GM21360 (cell line): ENCODE measurements around the gene NPC2.
"Not testable (repeated sequence)": the region's sequence is repeated elsewhere in the genome, so short reads cannot be mapped to it uniquely, and the experiment has no call there.

Experiments used
- ATAC-seq: cut with Tn5 transposase; IDR thresholded peaks from one replicate; pipeline ENCODE4 v1.9.1; 2021; ENCODE audit warnings: mild to moderate bottlenecking, moderate library complexity; ENCODE audit not compliant: unreplicated experiment

Gene NPC2

DNA sequence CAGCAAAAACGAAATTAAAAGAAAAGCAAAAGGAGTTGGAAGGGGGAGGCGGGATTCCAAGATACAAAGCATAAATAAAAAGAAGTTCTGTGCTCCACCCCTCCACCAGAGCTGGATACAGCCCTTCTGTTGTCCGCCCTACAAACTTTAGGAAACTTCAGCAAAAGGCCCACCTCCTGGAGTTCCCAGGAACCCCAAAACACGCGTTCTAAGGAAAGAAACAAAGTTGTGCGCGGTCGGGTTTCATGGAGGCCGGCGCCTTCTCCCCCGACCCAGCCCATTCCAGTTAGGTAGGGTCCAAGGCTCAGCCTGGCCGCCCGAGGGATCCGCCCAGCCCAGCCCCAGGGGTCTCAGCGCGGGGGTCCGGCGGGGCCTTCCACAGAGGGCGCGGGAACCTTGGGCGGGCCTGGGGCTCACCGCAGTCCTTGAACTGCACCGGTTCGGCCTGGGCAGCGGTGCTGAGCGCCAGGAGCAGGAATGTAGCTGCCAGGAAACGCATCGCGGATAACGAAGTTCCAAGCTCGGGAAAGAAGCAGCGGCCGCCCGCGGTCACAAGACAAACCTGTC is at the start of gene NPC2:
NPC2 (minus strand) TSS at position 530 of the 567 bp plus-strand sequence; CDS start at position 499, 31 bp downstream.
- ATAC-seq = peak; percentile 8

DNA sequence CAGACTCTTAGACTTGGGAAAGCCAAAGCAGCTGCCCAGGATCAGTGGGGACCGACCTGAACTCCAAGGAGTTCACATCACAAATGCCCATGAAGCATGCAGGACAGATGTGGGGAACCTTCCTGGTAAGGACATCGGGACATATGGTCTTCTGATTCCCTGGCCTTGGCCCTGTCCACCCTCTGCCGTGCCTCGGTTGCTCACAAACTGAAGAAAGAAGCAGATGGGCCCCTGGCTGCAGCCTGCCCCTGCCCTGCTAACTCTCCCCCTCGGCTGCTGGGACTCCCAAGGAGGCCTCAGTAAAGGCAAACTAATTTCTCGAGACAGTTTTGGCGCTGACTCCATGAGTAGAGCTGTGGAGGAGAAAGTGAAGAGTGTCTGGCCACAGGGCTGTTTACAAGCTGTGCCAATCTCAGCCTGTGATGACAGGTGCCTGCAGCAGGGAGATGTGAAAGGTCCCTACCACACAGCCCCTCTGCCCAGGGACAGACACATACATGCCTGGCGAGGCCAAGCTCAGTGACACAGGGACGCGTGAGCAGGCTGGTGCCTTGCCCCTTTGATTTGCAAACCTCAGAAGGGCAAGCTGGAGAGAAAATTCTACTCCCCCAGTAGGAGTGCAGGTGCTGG is 49.1 kb upstream of the NPC2 start:
- no peak for ATAC-seq

DNA sequence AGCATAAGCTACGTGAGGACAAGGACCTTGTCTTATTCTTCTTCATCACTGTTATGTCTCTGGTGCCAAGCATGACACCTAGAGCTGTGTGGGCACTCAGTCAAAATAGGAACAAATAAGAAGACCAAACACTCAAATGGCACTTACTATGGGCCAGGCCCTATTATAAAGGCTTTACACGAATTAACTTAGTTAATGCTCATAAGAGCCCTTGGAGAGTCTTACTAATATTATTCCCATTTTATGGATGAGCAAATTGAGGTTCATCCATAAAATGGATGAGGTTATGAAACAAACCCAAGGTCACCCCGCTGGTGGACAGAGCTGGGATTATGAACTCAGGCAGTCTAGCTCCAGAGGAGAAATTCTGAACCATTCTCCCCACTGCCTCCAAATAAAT is 48.1 kb upstream of the NPC2 start:
- ATAC-seq = no peak

DNA sequence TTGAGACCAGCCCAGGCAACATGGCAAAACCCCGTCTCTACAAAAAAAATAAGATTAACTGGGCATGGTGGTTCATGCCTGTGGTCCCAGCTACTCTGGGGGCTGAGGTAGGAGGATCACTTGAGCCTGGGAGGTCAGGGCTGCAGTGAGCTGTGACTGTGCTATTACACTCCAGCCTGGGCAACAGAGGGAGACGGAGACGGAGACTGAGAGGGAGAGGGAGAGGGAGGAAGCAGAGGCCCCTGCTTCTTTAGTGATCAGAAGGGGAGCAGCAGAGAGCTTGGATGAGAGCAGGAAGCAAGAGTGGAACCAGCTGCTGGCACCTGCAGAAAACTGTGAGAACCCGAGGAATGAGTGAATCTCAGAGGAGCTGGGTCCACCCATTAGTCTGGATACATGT is 46.4 kb upstream of the NPC2 start:
- no peak for ATAC-seq

DNA sequence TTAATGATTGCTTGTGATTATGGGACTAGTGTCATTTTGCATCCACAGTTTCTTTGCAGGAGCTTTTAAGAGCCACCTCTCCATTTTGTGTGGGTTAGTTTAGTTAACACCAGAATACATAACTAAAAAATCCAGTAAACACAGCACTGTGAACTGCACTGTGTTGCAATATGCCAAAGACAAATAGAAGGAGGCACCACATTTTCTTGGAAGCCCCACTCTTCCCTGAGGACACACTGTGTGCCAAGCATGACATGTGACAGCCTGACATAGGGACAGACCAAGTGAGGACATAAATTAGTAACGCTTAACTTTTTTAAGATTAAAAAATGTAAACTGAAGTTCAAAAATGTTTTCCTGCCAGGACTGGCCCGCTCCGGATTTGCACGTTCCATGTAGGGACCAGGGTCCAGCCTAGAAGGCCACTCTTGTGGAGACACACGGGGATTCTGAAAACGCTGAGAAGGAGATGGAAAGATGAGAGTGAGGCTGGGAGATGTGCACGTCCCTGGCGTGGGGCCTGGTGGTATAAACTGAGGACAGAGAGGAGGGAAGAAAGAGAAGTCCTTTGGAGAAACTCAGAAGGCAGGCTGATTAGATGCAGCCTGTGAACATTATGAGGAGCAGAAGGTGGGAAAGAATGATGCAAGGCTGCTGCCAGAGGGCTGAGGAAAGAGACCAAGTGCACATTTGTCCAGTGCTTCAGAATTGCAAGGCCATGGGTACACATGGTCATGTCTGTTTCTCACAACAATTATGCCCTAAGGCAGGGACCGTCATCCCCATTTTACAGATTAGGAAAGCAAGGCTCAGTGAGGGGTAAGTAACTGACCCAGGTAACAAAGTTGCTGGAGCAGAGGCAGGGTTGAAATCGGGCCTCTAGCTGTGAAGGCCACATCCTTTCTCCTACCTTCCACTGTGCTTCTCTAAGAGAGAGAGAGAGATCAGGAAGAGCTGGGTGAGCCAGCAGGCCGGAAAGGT is 45.6 kb upstream of the NPC2 start:
- ATAC-seq = no peak

DNA sequence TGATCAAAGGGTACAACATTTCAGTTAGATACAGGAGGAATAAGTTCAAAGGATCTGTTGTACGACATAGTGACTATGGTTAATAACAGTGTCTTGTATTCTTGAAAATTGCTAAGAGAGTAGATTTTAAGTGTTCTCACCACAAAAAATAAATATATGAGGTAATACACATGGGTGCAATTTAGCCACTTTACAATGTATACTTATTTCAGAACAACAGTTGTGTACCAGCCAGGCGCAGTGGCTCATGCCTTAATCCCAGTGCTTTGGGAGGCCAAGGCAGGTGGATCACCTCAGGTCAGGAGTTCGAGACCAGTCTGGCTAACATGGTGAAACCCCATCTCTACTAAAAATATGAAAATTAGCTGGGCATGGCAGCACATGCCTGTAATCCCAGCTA is 43.2 kb upstream of the NPC2 start:
- not testable (repeated sequence) for ATAC-seq

DNA sequence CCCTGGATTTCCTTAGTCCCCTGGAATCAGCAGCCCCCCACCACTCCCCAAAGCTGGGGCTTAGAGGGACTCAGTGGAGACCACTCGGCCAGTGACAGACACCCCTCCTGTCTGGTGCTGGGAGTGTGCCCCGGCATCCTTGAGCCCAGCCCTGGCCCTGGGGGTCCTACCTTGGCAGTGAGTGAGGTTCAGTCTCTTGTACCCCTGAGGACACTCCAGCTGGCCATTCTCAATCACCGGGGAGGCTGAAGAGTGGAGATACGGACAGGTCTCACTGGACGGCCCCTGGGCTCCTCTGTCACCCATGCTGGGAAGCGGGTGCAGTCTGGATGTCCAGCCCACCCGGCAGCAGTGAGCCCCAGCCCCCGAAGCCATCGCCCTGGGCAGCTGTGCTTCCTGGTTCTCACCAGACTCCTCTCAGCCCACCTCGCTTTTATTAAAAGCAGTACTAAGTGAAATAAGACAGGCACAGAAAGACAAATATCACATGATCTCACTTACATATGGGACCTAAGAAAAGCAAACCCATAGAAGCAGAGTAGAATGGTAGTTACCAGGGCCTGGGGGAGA is 42.7 kb upstream of the NPC2 start:
- ATAC-seq = no peak

DNA sequence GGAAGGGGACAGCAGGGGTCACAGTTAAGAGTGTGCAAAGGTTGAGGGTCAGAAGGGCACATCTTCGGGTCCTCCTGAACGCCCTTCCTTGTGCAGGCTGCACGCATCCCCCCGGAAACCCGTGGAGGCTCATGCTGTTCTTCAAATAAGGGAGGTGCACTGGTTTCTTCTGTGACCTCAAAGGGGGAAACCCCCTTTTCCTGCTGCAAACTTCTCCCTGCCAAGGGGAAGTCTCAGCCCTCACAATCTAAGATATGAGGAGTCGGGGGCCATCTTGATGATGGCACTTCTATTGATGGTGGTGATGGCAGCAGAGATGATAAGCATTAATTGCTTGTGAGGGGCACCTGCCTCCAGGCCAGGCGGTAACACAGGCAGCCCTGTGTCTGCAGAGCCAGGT is 40.5 kb upstream of the NPC2 start:
- ATAC-seq = no peak

DNA sequence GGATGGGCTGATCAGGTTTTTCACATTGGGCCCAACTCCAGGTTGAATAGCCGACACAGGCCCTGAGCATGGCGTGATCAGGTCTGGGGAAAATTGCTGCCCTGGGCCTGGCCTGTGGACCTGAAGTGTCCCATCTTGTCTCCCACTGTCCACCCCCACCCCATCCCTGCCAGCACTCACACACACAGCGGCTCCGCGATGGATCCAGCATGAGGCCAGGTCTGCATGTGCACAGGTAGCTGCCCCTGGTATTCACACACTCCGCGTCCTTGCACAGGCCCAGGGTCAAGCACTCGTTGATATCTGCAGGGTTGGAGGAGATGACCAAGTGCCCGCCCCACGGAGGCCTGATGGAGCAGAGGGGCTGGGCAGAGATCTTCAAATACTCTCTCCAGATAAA is 39.1 kb upstream of the NPC2 start:
- no peak for ATAC-seq

DNA sequence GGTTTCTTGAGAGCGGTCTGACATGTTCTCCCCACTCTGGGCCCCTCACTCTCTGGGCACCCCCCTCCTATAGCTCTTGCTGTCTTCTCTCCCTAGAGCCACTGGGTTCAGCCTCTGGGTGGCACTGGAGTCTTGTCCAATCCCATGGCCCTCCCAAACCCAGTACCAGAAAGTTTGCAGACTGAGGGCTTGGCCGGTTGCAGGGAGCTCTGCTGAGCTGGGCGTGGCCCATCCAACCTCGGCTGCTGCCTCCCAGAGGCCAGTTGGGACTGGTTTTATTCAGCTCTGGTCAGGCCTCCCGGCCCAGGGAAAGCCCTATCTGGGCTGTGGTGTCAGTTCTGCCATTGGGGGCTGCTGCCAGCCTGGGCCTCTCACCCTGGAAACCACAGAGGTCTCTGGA is 38.4 kb upstream of the NPC2 start:
- no peak for ATAC-seq

DNA sequence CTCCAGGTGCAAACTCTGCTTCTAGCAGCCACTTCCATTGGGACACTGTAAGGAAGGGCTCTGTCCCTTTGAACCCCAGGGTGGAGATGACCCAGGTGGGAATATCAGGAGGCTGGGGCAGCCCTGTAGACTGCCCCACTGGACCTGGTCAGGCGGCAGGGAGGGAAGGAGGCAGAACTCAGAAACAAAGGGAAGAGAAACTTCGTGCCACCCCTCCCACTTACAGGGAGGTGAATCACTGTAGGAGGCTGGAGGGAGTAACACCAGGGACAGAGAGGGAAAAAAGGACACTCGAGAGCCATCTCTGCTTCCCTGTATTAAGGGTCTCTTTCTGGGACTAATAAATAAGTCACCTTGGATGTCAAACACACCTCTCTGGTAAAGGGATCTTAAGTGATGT is 37.9 kb upstream of the NPC2 start:
- ATAC-seq = no peak

DNA sequence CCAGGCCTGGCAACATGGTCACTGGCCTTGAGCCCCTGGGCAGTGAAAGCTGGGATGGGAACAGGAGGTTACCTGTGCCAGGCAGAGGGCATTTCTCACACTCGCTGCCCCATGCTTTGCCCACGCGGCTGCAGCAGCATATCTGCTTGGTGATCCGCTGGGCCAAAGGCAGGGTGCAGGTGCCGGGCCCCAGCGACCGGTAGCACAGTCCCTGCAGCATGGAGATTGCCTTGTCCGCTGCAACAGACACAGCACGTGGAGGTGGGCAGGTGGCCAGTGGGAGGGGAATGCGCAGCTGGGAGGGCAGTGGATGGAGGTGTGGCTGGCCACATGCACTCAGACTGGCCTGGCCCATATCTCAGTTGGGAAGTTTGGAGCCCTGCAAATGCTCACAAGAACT is 35.8 kb upstream of the NPC2 start:
- no peak for ATAC-seq

DNA sequence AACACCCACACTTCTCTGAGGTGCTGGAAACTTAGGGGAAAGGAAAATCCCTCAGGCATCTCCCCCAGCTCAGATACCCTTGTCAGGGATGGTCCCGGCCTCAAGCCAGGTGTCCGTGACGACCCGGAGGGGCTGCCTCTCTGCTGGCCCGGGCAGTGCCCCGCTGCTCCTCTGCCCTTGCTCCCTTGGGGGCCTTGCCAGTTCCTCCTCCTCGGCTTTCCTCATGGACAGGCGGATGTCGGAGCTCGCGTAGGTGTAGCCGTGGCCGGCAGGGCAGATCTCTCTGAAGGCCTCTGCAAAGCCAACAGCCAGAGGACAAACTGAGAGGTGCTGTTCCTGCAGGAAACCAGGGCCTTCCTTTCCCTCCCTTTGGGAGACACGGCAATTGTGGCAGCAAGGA is 35.3 kb upstream of the NPC2 start:
- ATAC-seq = no peak

DNA sequence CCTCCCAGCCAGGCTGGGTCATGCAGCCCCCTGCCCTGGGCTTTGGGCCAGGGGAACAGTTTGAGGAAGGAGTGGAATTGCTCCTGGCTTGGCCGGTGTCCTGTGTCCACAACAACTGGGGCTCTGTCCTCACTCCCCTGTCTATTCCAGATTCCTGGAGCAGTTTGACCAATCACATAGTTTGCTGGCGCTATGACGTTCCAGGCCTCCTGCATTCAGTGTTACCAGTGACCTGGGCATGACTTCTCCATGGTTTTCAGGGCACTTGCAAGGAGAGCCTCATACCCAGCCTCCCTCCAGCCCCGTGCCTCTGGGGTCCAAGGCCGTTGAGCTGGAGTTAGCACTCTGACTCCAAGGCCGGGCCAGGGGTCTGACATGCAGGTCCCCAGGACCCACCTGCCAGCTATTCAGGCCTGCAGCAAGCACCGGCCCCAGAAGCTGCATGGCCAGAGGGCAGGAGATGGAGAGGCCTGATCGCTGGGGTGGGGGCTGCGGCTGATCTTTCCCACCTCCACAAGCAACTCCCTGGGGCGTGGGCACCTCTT is 34.7 kb upstream of the NPC2 start:
- no peak for ATAC-seq

DNA sequence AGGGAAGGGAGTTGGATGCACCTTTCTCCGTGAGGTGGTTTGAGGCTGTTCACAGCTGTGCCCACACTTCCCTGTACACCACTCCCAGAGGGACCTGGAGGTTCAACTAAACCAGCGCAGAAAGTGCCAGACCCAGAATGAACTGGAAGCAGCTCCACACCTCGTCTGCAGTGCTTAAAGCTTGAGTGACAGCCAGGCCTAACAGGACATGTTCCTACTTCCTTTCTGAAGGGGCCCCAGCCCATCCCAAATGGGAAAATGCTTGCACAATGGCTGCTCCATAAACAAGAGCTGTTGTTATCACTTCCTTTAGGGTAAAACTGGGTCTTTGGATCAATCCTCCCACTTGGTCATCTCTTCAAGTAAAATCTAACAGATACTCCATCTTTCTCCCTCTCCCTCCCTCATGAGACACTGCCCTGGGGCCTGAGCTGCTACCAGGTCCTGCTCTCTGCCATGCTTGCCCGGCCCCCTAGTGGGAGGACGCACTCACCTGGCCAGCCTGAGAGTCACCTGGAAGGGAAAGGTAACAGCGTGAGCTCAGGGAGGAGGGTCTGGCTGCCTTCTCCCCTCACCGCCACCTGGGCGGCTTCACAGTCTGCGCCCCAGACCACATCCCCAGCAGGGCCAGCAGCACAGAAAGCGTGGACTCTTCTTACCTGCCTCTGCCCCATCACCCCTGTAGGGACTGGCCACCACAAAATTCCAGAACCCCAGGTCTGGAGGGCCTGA is 33.9 kb upstream of the NPC2 start:
- ATAC-seq = no peak

DNA sequence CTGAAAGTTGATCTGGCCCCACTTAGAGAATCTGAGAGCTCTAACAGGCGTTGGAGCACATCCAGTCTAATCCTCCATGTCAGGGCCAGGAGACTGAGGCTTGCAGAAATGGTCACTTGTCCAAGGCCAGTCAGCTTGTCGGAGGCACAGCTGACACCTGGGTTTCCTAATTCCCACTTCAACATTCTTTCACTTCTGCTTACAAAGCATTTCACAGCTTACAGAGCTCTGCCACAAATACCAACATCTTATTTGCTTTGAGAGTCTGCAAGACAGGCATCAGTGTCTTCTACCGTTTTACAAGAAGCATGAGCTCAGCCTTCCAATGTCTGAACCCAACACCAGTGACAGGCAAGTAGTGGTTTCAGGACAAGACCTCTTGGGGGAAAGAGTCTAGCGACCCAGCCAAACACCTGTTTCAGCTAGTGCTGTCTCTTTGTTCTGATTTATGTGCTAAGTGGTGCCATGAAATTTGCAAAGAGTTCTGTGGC is 32.3 kb upstream of the NPC2 start:
- no peak for ATAC-seq

DNA sequence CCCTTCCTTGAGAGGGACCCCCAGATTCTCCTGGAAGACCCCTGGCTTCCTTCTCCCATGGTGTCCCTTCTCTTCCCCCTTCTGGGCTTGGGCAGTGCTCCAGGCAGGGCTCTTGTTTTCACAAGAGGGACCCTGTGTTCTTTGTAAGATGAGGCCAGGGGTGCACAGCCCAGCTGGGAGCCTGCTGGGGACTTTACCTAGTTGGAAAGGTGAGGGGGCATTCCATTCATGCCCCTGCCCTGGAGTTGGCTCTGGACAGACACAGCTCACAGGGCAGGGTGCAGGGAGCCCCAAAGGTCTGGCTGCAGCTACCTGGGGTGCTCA is 31.7 kb upstream of the NPC2 start:
- no peak for ATAC-seq

DNA sequence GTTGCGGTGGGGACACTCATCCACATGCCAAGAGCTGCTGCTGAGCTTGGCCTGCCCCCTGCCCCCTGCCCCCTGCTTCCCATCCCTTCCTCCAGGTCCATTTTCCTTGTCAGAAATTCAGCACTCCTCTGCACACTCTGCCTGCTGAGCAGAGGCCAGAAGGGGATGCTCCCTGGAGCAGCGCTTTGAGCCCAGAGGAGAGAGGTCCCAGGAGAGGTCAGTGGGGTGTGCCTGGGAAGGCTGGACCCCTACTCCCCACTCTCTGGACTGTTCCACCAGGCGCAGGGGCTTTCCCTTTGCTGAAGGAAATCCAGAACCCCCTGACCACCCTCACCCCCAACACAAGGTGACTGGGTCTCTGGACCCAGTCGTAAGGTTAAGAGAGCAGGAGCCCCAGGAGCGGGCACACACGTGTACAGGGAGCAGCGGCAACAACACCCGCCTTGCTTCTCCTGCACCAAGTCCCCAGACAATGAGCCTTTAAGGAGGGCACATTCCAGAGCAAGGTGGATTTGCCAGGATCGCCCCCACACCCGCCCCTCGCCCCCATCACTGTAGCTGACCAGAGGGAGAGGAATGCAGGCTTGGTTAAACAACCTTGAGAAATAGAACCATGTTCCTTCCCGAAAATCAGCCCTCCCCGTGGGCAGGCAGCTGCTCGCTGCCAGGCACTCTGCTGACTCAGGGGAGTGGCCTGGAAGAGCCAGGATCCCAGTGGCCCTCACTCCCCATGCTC is 31.1 kb upstream of the NPC2 start:
- no peak for ATAC-seq

DNA sequence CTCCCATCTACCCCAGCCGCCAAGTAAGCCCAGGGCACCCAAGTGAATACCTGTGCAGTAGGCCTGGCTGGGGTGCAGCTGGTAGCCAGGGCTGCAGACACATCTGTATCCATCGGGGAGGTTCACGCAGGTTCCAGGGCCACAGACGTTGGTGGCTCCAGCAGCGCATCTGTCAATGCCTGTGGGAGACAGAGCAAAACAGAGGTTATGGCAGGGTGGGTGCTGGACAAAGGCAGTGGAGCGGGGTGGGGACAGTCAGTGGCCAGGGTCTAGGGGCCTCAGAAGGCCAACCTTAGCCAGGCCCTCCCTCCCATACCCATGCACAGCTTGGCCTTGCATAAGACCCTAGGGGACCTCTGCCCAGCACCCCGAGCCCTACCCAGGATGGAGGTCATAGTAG is 29.6 kb upstream of the NPC2 start:
- no peak for ATAC-seq

DNA sequence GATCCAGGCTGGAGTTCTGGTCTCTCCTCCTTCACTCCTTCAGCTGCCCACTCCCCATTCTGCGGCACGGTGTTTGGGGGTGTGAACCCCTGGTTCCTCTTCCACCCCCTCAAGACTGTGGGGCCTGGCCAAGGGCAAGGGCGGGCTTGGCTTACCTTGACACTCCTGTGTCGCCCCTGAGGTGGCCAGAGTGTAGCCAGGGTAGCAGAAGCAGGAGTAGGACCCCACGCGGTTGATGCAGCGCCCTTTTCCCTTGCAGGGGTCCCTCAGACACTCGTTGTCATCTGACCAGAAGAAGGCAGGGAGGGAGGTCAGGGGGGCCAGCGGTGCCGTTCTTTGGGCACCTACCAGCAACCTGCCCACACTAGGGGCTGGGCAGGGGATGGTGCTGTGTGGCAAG is 28.7 kb upstream of the NPC2 start:
- ATAC-seq = no peak
